GM18508 (cell line): ENCODE results near the gene CCT2.

Experiments
- ATAC-seq: cut with Tn5 transposase; IDR thresholded peaks from one replicate; pipeline ENCODE4 v1.9.1; 2021; ENCODE audit warnings: moderate number of reproducible peaks; ENCODE audit not compliant: insufficient read depth, unreplicated experiment

The CCT2 gene

GRCh38 chr12:69585189-69586062 lies at the start of gene CCT2:
Gene CCT2, plus strand, starts transcription at chr12:69585459. Its CDS starts 63 bp downstream, at chr12:69585522.
- ATAC-seq: peak; percentile 91

- no peak for ATAC-seq
Observed at GRCh38 chr12:69540987-69541386, 44.3 kb upstream of the CCT2 start.

GRCh38 chr12:69544087-69544486 lies 41.2 kb upstream of the CCT2 start:
- ATAC-seq: no peak

GRCh38 chr12:69545081-69545480 lies 40.2 kb upstream of the CCT2 start:
- ATAC-seq: no peak

- peak; percentile 75 for ATAC-seq
Observed at GRCh38 chr12:69546693-69547438, 38.4 kb upstream of the CCT2 start.

GRCh38 chr12:69548687-69549086 lies 36.6 kb upstream of the CCT2 start:
- ATAC-seq: no peak

GRCh38 chr12:69550569-69551350 lies 34.5 kb upstream of the CCT2 start:
- ATAC-seq: no peak

- no peak for ATAC-seq
Observed at GRCh38 chr12:69553628-69554248, 31.5 kb upstream of the CCT2 start.

GRCh38 chr12:69555461-69555860 lies 29.8 kb upstream of the CCT2 start:
- ATAC-seq: no peak

GRCh38 chr12:69556383-69556782 lies 28.9 kb upstream of the CCT2 start:
- ATAC-seq: no peak

GRCh38 chr12:69563166-69563762 lies 22.0 kb upstream of the CCT2 start:
- ATAC-seq: no peak

- ATAC-seq: no peak
Observed at GRCh38 chr12:69566603-69567002, 18.7 kb upstream of the CCT2 start.

GRCh38 chr12:69569236-69569635 lies 16.0 kb upstream of the CCT2 start:
- ATAC-seq: no peak

- no peak for ATAC-seq
Observed at GRCh38 chr12:69570000-69570516, 15.2 kb upstream of the CCT2 start.

GRCh38 chr12:69570545-69571399 lies 14.5 kb upstream of the CCT2 start:
- ATAC-seq: peak; percentile 49

GRCh38 chr12:69575346-69575745 lies 9.9 kb upstream of the CCT2 start:
- no peak for ATAC-seq

- no peak for ATAC-seq
Observed at GRCh38 chr12:69578283-69578682, 7.0 kb upstream of the CCT2 start.

- ATAC-seq: no peak
Observed at GRCh38 chr12:69579029-69579428, 6.2 kb upstream of the CCT2 start.

- no peak for ATAC-seq
Observed at GRCh38 chr12:69580074-69580473, 5.2 kb upstream of the CCT2 start.
